GM23248 (cell line): Measurements from ENCODE around the gene NPHP4. TPM values are rescaled to one million over a fixed set of nuclear protein-coding genes. Genes with fewer than 3 reads are reported as not detected.

ENCODE experiments used
- DNase-seq: peaks from one replicate; pipeline ENCODE4 v3.0.0-alpha.2; 2015
- H2AFZ ChIP-seq: fragments of 200-600 bp; sonication (generic); 2 replicates; pipeline ENCODE4 v1.6.1; 2016; ENCODE audit warnings: antibody characterized with exemption
- H3F3A ChIP-seq: fragments of 200-600 bp; sonication (generic); 2 replicates; pipeline ENCODE4 v1.6.1; 2016; ENCODE audit warnings: mild to moderate bottlenecking, antibody characterized with exemption, mixed run types; ENCODE audit not compliant: insufficient read depth
- H3K27ac ChIP-seq: fragments of 200-600 bp; sonication (generic); 2 replicates; pipeline ENCODE4 v1.5.1; 2016; ENCODE audit warnings: mild to moderate bottlenecking
- H3K27me3 ChIP-seq: fragments of 200-600 bp; sonication (generic); replicated peaks from 2 replicates; pipeline ENCODE4 v1.6.1; 2016; ENCODE audit warnings: mild to moderate bottlenecking; ENCODE audit not compliant: insufficient read depth
- H3K36me3 ChIP-seq: fragments of 200-600 bp; sonication (generic); 2 replicates; pipeline ENCODE4 v1.6.1; 2016; ENCODE audit warnings: low read depth, mild to moderate bottlenecking
- H3K4me1 ChIP-seq: fragments of 200-600 bp; sonication (generic); 2 replicates; pipeline ENCODE4 v1.6.1; 2016; ENCODE audit warnings: mild to moderate bottlenecking; ENCODE audit not compliant: insufficient read depth
- H3K4me2 ChIP-seq: fragments of 200-600 bp; sonication (generic); one replicate; pipeline ENCODE4 v1.6.1; 2016; ENCODE audit warnings: mild to moderate bottlenecking; ENCODE audit not compliant: unreplicated experiment
- H3K4me3 ChIP-seq: fragments of 200-600 bp; sonication (generic); 2 replicates; pipeline ENCODE4 v1.5.1; 2016; ENCODE audit warnings: mild to moderate bottlenecking
- H3K79me2 ChIP-seq: fragments of 200-600 bp; sonication (generic); 2 replicates; pipeline ENCODE4 v1.6.1; 2016; ENCODE audit warnings: mild to moderate bottlenecking; ENCODE audit not compliant: insufficient read depth
- H3K9ac ChIP-seq: fragments of 200-600 bp; sonication (generic); 2 replicates; pipeline ENCODE4 v1.6.1; 2016; ENCODE audit warnings: mild to moderate bottlenecking
- H3K9me2 ChIP-seq: fragments of 200-600 bp; sonication (generic); 2 replicates; pipeline ENCODE4 v1.6.1; 2016; ENCODE audit warnings: mixed run types, mild to moderate bottlenecking, moderate library complexity; ENCODE audit not compliant: insufficient read depth
- H3K9me3 ChIP-seq: fragments of 200-600 bp; sonication (generic); one replicate; pipeline ENCODE4 v1.6.1; 2017; ENCODE audit warnings: low read depth
- H4K20me1 ChIP-seq: fragments of 200-600 bp; sonication (generic); 2 replicates; pipeline ENCODE4 v1.6.0; 2016; ENCODE audit not compliant: insufficient read depth
- EZH2 ChIP-seq: fragments of 200-600 bp; sonication (generic); IDR thresholded peaks from 2 replicates; pipeline ENCODE4 v1.6.1; 2018; ENCODE audit warnings: antibody characterized with exemption, mild to moderate bottlenecking; ENCODE audit not compliant: insufficient read depth, poor library complexity, severe bottlenecking
- EZH2phosphoT487 ChIP-seq: fragments of 200-600 bp; sonication (generic); IDR thresholded peaks from 2 replicates; pipeline ENCODE4 v1.6.1; 2018; ENCODE audit warnings: antibody characterized with exemption, moderate library complexity, mild to moderate bottlenecking, low read depth; ENCODE audit not compliant: insufficient read depth
- WGBS, 2 experiments: methylation state at CpG; one replicate each; pipeline ENCODE4 v1.1.6; 2015 to 2017; ENCODE audit warnings: low lambda C conversion rate in 2 of 2, low coverage in 1 of 2; ENCODE audit errors: missing lambda C conversion rate in 2 of 2; 5-methylcytosine and 5-hydroxymethylcytosine counted together
- in situ Hi-C: fragments of 300-500 bp; cut with MboI; formaldehyde crosslinking; loops from 2 replicates; pipeline ENCODE4 v1.15.0; 2020
- polyA plus RNA-seq: library from polyadenylated mRNA; unstranded; fragments of >200 nt; fragmentation: Nextera tagmentation; extraction: Ambion mirVana; gene quantifications from 2 replicates; pipeline ENCODE4 v1.2.1, GENCODE V29; 2016
- total RNA-seq: library from RNA; depleted of rRNA; stranded (reverse); fragments of >200 nt; shearing (Covaris generic); gene quantifications from 2 replicates; pipeline ENCODE4 v1.2.3, GENCODE V29; 2014; rRNA removed

Gene NPHP4
- 4.0 and 7.8 TPM in 2 replicates for total RNA-seq
- polyA plus RNA-seq = 4.2 and 4.4 TPM in 2 replicates

DNA sequence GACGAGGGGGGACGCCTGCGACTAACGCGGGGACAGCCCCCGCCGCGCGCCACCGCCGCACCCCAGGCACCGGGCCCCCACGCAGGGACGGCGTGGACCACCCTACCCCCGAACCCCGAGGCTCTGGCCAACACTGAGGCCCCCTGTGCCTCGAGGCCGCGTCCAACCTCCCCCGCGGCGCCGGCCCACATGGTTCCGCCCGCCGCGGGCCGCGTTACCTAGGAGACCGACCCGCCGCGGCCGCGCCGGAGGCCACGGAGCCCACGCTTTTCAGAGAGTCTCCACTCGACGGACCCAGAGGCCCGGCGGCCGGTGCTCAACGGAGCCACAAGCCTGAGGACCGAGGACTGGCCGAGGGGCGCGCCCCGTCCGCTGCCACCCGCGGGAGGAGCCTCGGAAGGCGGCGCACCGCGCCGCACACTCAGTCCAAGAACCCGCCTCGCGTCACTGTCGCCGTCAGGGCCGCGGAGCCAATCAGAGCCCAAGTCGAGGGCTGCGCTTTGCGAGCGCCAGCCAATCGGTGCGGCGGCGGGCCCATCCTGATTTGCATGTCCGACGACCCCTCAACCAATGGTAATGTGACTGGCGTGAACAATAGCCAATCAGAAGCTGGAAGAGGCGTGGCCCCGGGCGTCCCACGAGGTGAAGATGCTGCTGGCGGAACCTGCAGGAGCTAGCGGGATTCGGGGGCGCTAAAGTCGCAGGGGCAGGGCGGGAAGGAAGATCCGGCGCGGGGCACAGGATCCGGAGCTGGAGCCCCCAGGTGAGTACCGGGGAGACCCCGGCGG is at the start of gene NPHP4:
NPHP4 (minus strand) TSS at position 400 of the 788 bp plus-strand sequence. CDS start 6,136 bp downstream, outside the sequence.
- peak within 1 kb of the TSS; percentile 89 for H2AFZ ChIP-seq
- peak within 1 kb of the TSS; percentile 88 for H3K9ac ChIP-seq
- TF ChIP-seq EZH2 (no peak), EZH2phosphoT487 (no peak)
- no peaks in the 10 kb centered on the region for H3K27me3 ChIP-seq
- peaks cover 29% of the 10 kb centered on the region for H3K79me2 ChIP-seq
- WGBS, 2 experiments = 1% methylated on average over 62 to 69 of the region's 94 CpGs
- in situ Hi-C loops = no loop called here
- H3K4me2 ChIP-seq = peak within 1 kb of the TSS; percentile 98
- H3K9me2 ChIP-seq = no peaks in the 10 kb centered on the region
- H3K4me3 ChIP-seq = peak within 1 kb of the TSS; percentile 93
- peak within 1 kb of the TSS; percentile 95 for H3K27ac ChIP-seq
- peaks cover 3% of the 10 kb centered on the region; the same call in 1 of the 2 replicates for H3K4me1 ChIP-seq
- H3K36me3 ChIP-seq = no peaks in the 10 kb centered on the region
- no peaks in the 10 kb centered on the region for H4K20me1 ChIP-seq
- no peaks in the 10 kb centered on the region for H3F3A ChIP-seq
- peak; percentile 100 for DNase-seq
- H3K9me3 ChIP-seq = no peaks in the 10 kb centered on the region

DNA sequence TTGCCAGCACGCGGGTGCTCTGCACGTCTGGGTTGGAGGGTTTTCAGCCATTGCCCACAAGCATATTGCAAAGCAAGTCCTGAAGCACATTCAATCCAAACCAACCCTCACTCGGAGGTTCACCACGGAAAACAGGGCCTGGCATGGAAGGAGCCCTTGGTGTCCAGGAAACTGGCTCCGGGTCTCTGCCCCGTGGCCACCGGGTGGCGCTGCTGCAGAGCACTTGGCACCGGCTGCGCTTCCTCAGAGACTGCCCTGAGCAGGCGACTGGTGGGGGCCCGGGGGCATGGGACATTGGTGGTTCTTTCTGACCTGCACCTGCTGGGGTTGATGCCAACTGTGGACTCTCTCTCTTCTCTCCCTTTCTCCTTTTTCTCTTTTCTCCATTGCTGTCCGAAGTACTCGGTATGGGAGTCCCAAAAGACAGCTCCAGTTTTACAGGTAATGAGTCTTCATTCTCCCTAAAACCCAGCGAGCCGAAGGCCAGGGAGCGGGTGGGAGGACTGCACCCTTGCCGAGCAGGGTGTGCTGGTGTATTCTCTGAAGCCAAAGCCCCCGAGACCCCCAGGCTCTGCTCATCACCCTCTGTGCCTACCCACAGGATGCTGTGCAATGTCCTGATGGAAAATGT is 49.3 kb upstream of the NPHP4 start:
- Histone ChIP-seq H3F3A (no peaks in the 10 kb centered on the region), H3K36me3 (no peaks in the 10 kb centered on the region), H2AFZ (no peak overlapping the region), H3K4me1 (peaks cover 4% of the 10 kb centered on the region; the same call in 1 of the 2 replicates), H3K79me2 (no peaks in the 10 kb centered on the region), H3K27ac (no peak overlapping the region), H3K9me3 (no peaks in the 10 kb centered on the region), H3K4me3 (no peak overlapping the region), H3K4me2 (no peak overlapping the region), H4K20me1 (no peaks in the 10 kb centered on the region), H3K27me3 (no peaks in the 10 kb centered on the region), H3K9me2 (no peaks in the 10 kb centered on the region), H3K9ac (no peak overlapping the region)
- in situ Hi-C loops = no loop called here
- DNase-seq = peak; percentile 65
- TF ChIP-seq EZH2phosphoT487 = no peak
- TF ChIP-seq EZH2 = no peak
- 43 to 47% methylated on average over 20 of the region's 20 CpGs for WGBS, 2 experiments

DNA sequence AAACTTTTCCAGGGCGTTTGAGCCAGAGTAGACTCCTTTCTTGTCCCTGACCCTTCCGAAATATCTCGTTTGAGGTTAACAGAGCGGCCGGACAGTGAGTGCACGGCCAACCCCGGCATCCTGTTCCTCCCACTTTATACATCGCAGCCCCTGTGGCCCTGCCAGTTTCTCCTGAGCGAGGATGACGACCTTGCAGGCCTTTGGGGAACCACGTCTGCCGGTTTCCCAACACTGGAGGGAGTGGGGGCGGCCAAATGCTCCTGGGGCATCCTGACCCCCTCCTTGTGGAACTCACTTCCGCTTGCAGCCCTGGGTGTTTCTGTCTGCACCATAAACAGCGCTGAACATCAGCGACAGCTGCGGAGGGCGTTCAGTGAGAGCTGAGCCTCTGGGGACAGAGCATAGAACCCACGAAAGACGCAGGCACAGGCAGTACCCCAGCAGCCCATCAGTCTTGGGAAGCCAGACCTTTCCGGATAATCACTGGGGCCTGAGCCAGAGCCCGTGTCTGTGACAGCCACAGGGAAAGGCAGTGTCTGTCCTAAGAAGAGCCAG is 48.7 kb upstream of the NPHP4 start:
- H3K4me1 ChIP-seq = peaks cover 4% of the 10 kb centered on the region; the same call in 1 of the 2 replicates
- in situ Hi-C loops = no loop called here
- no peaks in the 10 kb centered on the region for H4K20me1 ChIP-seq
- no peak for DNase-seq
- no peaks in the 10 kb centered on the region for H3K9me2 ChIP-seq
- no peak overlapping the region for H3K27ac ChIP-seq
- H3K79me2 ChIP-seq = no peaks in the 10 kb centered on the region
- no peak overlapping the region for H3K9ac ChIP-seq
- TF ChIP-seq EZH2phosphoT487 (no peak), EZH2 (no peak)
- 88 to 89% methylated on average over 22 of the region's 22 CpGs for WGBS, 2 experiments
- no peak overlapping the region for H3K4me3 ChIP-seq
- no peaks in the 10 kb centered on the region for H3K9me3 ChIP-seq
- no peaks in the 10 kb centered on the region for H3K27me3 ChIP-seq
- no peaks in the 10 kb centered on the region for H3K36me3 ChIP-seq
- H3F3A ChIP-seq = no peaks in the 10 kb centered on the region
- H2AFZ ChIP-seq = no peak overlapping the region
- H3K4me2 ChIP-seq = no peak overlapping the region

DNA sequence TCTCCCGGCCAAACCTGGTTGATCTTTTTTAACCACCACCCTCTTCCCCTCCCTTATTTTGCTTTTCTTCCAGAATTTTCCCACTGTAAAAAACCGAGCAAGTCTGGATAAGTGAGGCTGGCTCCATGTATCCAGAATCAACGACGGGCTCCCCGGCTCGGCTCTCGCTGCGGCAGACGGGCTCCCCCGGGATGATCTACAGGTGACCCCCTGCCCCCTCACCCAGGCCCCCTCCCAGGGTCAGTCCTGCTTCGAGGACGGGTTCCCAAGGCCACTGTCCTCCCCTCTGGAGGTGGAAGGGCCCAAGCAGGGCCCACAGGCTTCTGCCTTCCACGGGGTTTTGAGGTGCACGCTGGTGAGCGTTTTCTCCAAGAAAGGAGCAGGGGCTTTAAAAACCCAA is 48.2 kb upstream of the NPHP4 start:
- no peak overlapping the region for H3K4me2 ChIP-seq
- DNase-seq = no peak
- no peaks in the 10 kb centered on the region for H4K20me1 ChIP-seq
- WGBS, 2 experiments = 87 to 88% methylated on average over 15 of the region's 15 CpGs
- no peak overlapping the region for H3K27ac ChIP-seq
- no peaks in the 10 kb centered on the region for H3K9me3 ChIP-seq
- H3F3A ChIP-seq = no peaks in the 10 kb centered on the region
- H3K9me2 ChIP-seq = no peaks in the 10 kb centered on the region
- H3K36me3 ChIP-seq = no peaks in the 10 kb centered on the region
- no peak overlapping the region for H2AFZ ChIP-seq
- H3K4me3 ChIP-seq = no peak overlapping the region
- H3K27me3 ChIP-seq = no peaks in the 10 kb centered on the region
- H3K9ac ChIP-seq = no peak overlapping the region
- H3K4me1 ChIP-seq = peaks cover 4% of the 10 kb centered on the region; the same call in 1 of the 2 replicates
- no peak for TF ChIP-seq EZH2
- TF ChIP-seq EZH2phosphoT487 = no peak
- H3K79me2 ChIP-seq = no peaks in the 10 kb centered on the region
- in situ Hi-C loops = no loop called here
